ENCODE results near the gene IFNAR1. TPM values are rescaled to one million over a fixed set of nuclear protein-coding genes. Genes with fewer than 3 reads are reported as not detected.

The IFNAR1 gene
- total RNA-seq (2021) = 14.2 and 15.8 TPM in 2 replicates
- long read RNA-seq, full-length matches to known transcripts = 84 of 124 reads
- long read RNA-seq, partial matches to known transcripts = 15 of 124 reads
- long read RNA-seq, other reads (novel, unspliced or antisense) = 25 of 124 reads

DNA sequence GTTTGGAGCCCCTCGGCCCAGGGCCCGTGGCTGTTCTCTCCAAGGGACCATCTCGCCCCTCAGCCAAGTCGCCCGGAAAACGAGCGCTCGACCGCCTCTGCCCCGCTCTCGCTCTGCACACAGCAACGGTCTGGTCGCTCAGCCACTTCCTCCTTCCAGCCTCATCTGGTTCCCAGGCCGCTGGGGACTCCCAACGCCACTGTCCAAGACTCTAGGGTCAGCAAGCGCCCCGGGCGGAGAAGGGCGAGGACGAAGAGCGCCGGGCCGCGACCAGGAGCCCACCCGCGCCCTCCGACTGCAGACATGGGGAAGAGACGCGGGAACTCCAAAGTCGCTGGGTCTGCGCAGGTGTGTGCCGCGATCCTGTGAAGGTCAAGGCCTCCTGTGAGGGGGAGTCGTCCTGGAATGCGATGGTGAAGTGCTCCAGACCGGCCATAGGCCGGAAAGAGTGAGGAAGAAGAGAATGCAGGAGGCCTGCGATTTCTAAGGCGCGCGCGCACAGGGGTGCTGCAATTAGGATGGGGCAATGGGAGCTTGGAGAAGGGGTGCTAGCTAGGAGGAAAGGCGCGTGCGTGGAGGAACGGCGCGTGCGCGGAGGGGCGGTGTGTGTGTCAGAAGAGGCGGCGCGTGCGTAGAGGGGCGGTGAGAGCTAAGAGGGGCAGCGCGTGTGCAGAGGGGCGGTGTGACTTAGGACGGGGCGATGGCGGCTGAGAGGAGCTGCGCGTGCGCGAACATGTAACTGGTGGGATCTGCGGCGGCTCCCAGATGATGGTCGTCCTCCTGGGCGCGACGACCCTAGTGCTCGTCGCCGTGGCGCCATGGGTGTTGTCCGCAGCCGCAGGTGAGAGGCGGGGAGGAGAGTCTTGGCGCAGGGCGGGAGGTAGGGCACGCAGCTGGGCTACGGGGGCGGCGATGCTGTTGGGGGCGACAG, at the start of gene IFNAR1:
Gene IFNAR1, plus strand, starts transcription at position 680 of the 931 bp plus-strand sequence. Its CDS starts 86 bp downstream, at position 766.
- no peak within 1 kb of the TSS for H2BK5ac ChIP-seq (ENCODE audit: insufficient read length, low read length)
- Mint-ChIP-seq H3K4me3 (no peak within 1 kb of the TSS), H3K9me3 (no peaks in the 10 kb centered on the region; a peak in 2 of 5 replicates), H3K36me3 (ENCODE audit: insufficient read depth in 1 of 3, low read depth in 3 of 3) (peaks cover 0 to 7% (median 5%) of the 10 kb centered on the region in 3 experiments; a peak in 4 of 7 replicates), H3K27ac (no peak within 1 kb of the TSS), H3K4me1 (no peaks in the 10 kb centered on the region), H3K27me3 (ENCODE audit: low read depth) (no peaks in the 10 kb centered on the region)
- H2AFZ ChIP-seq (ENCODE audit: low read length) = no peak within 1 kb of the TSS
- H2AK5ac ChIP-seq (ENCODE audit: insufficient read length, low read length) = no peak within 1 kb of the TSS
- peaks cover 10% of the 10 kb centered on the region; the same call in 1 of the 2 replicates for H3K79me2 ChIP-seq (ENCODE audit: insufficient read depth, low read length)
- no peak within 1 kb of the TSS for H3K23ac ChIP-seq (ENCODE audit: insufficient read length, low read depth, low read length)
- H3K4me2 ChIP-seq (ENCODE audit: insufficient read depth, insufficient read length, low read length) = peak within 1 kb of the TSS; percentile 74
- no peak within 1 kb of the TSS for H4K5ac ChIP-seq (ENCODE audit: insufficient read length, low read depth, low read length)
- no peak within 1 kb of the TSS for H3T11ph ChIP-seq (ENCODE audit: low read length)
- no peak within 1 kb of the TSS for H3K4ac ChIP-seq (ENCODE audit: low read depth, low read length)
- DNase-seq = peak; percentile 98
- H4K91ac ChIP-seq (ENCODE audit: insufficient read length, low read depth, low read length) = no peak within 1 kb of the TSS
- H3K9me3 ChIP-seq (ENCODE audit: control insufficient read depth, low read depth, low read length) = no peaks in the 10 kb centered on the region
- TF ChIP-seq, protein P1, sequence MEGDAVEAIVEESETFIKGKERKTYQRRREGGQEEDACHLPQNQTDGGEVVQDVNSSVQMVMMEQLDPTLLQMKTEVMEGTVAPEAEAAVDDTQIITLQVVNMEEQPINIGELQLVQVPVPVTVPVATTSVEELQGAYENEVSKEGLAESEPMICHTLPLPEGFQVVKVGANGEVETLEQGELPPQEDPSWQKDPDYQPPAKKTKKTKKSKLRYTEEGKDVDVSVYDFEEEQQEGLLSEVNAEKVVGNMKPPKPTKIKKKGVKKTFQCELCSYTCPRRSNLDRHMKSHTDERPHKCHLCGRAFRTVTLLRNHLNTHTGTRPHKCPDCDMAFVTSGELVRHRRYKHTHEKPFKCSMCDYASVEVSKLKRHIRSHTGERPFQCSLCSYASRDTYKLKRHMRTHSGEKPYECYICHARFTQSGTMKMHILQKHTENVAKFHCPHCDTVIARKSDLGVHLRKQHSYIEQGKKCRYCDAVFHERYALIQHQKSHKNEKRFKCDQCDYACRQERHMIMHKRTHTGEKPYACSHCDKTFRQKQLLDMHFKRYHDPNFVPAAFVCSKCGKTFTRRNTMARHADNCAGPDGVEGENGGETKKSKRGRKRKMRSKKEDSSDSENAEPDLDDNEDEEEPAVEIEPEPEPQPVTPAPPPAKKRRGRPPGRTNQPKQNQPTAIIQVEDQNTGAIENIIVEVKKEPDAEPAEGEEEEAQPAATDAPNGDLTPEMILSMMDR (conservative IDR thresholded peaks at IDR 0.05) = no peak
- H3K56ac ChIP-seq (ENCODE audit: insufficient read length, low read depth, low read length) = no peak within 1 kb of the TSS
- no peaks in the 10 kb centered on the region for H3K27me3 ChIP-seq (ENCODE audit: insufficient read depth, low read length)
- H3K9ac ChIP-seq (ENCODE audit: extremely low read depth, insufficient read length, low read length) = peak within 1 kb of the TSS; percentile 65
- WGBS (ENCODE audit: extremely low coverage, insufficient read length, low lambda C conversion rate) = no CpG with 5 or more reads among the region's 86 CpGs
- no peak within 1 kb of the TSS for H4K8ac ChIP-seq (replicated peaks; ENCODE audit: insufficient read length, low read depth, low read length)
- no peaks in the 10 kb centered on the region for H4K20me1 ChIP-seq (ENCODE audit: control insufficient read depth, insufficient read depth, insufficient read length)
- H3K27ac ChIP-seq (ENCODE audit: insufficient read length, low read depth, low read length) = peak within 1 kb of the TSS; percentile 19
- H2BK20ac ChIP-seq (ENCODE audit: low read depth, low read length, poor library complexity, severe bottlenecking) = no peak within 1 kb of the TSS
- no peak within 1 kb of the TSS for H2BK15ac ChIP-seq (ENCODE audit: low read depth, low read length)
- no peak within 1 kb of the TSS for H2BK12ac ChIP-seq (ENCODE audit: insufficient read length, low read depth, low read length)
- peak within 1 kb of the TSS; percentile 84 for H3K14ac ChIP-seq (ENCODE audit: insufficient read depth, low read length)
- no peaks in the 10 kb centered on the region for H3K79me1 ChIP-seq (ENCODE audit: insufficient read depth, low read depth, low read length, poor library complexity, severe bottlenecking)
- H2BK120ac ChIP-seq (ENCODE audit: low read depth, low read length, poor library complexity, severe bottlenecking) = no peak within 1 kb of the TSS
- peak within 1 kb of the TSS; percentile 78 for H3K18ac ChIP-seq (ENCODE audit: insufficient read length, low read depth, low read length)
- H3K4me1 ChIP-seq (ENCODE audit: insufficient read depth, low read length) = no peaks in the 10 kb centered on the region
- peaks cover 7% of the 10 kb centered on the region for H3K23me2 ChIP-seq (ENCODE audit: insufficient read length, low read depth, low read length, poor library complexity, severe bottlenecking)
